ENCODE results near the gene MED25.
"Not testable (repeated sequence)": the region's sequence is repeated elsewhere in the genome, so short reads cannot be mapped to it uniquely, and the experiment has no call there.

MED25 gene

GRCh38 chr19:49814010-49814409 is 4.1 kb upstream of the MED25 start:
- no peak for DNase-seq (ENCODE audit: low read depth in 1 of 2, low spot score in 1 of 2)

- no peak for DNase-seq (ENCODE audit: low read depth in 1 of 2, low spot score in 1 of 2)
Observed at GRCh38 chr19:49816590-49816989, 1.5 kb upstream of the MED25 start.

- DNase-seq (ENCODE audit: low read depth in 1 of 2, low spot score in 1 of 2), result no peak
Observed at GRCh38 chr19:49818649-49819370, 721 bp downstream of the MED25 start.

DNA sequence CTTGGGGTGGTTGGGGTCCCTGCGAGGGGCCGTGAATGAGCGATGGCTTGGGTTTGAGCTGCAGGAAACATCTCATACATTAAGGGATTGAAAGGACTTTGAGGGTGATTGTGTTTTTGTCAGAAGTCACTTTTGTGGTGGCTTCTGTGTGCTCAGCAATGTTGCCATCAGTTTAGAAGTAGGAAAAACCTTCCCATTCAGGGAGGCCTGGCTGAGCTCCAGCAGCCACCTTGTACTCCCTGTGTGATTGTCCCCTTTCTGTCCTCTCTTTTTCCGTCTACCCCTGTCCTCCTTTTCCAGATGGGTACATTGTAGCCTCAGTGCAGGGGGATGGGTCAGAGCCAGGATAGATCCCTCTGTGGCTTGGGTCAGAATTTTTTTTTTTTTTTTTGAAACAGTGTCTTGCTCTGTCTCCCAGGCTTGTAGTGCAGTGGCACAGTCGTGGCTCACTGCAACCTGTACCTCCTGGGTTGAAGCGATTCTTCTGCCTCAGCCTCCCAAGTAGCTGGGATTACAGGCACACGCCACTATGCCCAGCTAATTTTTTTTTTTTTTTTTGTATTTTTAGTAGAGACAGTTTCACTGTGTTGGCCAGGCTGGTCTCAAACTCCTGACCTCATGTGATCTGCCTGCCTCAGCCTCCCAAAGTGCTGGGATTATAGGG is 1.5 kb downstream of the MED25 start:
- DNase-seq (ENCODE audit: low read depth in 1 of 2, low spot score in 1 of 2), result not testable (repeated sequence)

DNA sequence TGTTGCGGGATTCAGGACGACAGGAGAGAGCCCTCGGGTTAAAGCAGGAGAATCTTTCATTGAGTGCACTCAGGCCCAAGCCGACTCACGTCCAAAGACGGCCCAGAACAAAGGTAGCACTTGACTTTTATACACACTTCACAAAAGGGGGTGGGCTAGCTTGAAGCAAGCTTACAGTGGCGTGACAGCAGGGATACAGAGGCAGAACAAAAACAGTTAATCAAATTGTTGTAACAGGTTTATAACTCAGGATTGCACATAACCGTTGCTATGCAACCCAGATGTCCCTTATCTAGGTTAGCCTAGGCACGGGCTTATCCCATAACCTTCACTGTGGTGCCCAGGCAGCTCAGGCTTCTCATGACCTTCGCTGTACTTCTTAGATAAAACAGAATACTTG is 2.0 kb downstream of the MED25 start:
- no peak for DNase-seq (ENCODE audit: low read depth in 1 of 2, low spot score in 1 of 2)

GRCh38 chr19:49823472-49823871 is 5.4 kb downstream of the MED25 start:
- no peak for DNase-seq (ENCODE audit: low read depth in 1 of 2, low spot score in 1 of 2)

GRCh38 chr19:49824662-49825061 is 6.6 kb downstream of the MED25 start:
- no peak for DNase-seq (ENCODE audit: low read depth in 1 of 2, low spot score in 1 of 2)

- no peak for DNase-seq (ENCODE audit: low read depth in 1 of 2, low spot score in 1 of 2)
Observed at GRCh38 chr19:49827034-49827433, 8.9 kb downstream of the MED25 start.

DNA sequence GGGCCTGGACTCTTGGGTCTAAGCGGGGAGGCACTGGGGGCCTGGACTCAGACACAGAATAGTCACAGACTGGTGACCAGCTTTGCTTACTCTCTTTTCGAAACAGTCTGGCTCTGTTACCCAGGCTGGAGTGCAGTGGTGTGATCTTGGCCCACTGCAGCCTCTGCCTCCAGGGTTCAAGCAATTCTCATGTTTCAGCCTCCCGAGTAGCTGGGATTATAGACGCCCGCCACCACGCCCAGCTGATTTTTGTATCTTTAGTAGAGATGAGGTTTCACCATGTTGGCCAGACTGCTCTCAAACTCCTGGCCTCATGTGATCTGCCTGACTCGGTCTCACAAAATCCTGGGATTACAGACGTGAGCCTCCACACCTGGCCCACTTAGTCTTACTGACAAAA is 11.1 kb downstream of the MED25 start:
- DNase-seq (ENCODE audit: low read depth in 1 of 2, low spot score in 1 of 2), result no peak

DNA sequence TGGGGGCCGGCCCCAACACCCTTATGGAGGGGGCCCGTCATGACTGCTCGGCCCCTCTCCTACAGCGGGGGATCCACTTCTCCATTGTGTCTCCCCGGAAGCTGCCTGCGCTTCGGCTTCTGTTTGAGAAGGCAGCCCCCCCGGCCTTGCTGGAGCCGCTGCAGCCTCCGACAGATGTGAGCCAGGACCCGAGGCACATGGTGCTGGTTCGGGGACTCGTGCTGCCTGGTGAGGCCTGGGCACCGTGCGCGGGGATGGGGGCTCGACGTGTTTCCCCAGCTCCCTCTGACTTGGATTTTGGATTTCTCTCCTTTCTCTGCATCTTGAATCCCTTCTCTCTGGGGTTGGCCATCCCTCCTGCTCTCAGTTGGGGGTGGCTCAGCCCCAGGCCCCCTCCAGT is 11.6 kb downstream of the MED25 start:
- DNase-seq (ENCODE audit: low read depth in 1 of 2, low spot score in 1 of 2), result no peak

DNA sequence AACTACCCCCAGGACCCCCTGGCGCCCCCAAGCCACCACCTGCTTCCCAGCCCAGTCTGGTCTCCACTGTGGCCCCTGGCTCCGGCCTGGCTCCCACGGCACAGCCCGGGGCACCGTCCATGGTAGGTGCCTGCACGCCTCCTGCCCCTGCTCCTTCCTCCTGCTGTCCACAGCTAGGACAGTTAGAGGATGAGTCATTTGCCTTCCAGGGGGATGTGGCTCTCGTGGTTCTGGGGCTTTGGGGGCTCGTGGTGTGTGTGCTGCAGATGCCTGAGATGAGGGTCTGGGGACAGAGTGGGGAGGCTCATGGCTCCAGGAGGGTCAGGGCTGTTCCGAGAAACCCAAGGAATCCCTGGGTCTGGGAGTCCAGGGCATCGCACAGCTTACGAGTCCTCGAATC is 12.7 kb downstream of the MED25 start:
- no peak for DNase-seq (ENCODE audit: low read depth in 1 of 2, low spot score in 1 of 2)

DNA sequence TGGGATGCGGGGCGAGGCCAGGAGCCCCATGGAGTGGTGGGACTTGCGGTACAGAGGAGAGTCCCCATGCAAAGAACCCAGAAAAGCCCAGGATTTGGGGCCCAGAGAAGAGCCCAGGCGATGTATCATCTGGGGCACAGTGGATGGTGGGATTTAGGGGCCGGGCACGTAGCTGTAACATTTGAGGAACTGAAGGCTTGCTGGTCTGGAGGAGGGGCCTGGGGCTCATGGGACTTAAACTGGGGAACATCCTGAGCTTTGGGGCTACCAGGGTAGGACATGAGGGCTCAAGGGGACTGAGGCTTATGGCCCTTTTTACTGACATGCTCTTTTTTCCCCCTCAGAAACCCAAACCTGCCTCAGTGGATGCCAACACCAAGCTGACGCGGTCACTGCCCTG is 13.5 kb downstream of the MED25 start:
- DNase-seq (ENCODE audit: low read depth in 1 of 2, low spot score in 1 of 2), result no peak

GRCh38 chr19:49832556-49832955 is 14.5 kb downstream of the MED25 start:
- DNase-seq (ENCODE audit: low read depth in 1 of 2, low spot score in 1 of 2), result no peak

DNA sequence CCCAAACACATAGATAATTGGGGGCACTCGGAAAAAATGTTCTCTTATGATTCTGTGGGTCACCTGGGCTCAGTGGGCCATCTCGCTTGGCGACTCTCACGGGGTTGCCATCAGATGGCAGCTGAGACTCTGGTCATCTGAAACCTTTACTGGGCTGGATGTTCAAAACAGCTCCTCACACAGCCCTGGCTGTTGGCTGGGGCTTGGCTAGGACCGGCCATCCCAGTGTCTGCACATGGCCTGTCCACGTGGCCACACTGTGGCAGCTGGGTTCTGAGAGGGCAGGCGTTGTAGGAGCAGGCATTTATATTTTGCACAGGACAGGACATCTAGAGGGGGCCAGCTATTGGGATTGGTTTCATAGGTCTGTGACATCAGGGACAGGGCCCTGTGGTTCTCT is 15.5 kb downstream of the MED25 start:
- no peak for DNase-seq (ENCODE audit: low read depth in 1 of 2, low spot score in 1 of 2)

GRCh38 chr19:49835562-49835961 is 17.5 kb downstream of the MED25 start:
- no peak for DNase-seq (ENCODE audit: low read depth in 1 of 2, low spot score in 1 of 2)

DNA sequence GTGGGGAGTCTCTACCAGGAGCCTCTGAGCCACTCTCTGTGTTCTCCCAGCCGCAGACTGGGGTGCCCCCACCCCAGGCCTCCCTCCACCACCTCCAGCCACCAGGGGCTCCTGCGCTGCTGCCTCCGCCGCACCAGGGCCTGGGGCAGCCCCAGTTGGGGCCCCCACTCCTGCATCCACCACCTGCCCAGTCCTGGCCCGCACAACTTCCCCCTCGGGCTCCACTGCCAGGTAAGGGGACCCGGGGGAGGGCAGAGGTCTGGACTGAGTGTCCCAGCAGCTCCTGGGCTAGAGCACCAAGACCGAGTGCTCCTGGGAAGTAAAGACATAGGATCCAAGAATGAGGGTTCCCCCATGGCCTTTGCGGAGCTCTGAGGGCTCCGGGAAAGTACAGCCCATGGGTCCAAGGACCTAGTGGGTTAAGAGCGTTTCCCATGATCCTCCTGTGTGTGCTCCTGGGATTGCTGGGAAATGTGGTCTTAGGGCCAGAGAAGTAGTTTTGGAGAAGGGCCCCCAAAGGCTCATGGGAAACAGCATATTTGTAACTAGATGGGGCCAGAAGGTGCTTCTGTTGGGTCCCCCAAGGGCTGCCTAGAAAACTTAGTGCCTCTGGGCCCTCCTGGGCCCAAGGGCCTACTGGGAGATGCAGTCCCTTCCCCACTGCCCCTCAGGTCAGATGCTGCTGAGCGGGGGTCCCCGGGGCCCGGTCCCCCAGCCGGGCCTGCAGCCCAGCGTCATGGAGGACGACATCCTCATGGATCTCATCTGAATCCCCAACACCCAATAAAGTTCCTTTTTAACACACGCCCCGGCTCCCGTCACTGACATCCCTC is 18.3 kb downstream of the MED25 start:
- DNase-seq (ENCODE audit: low read depth in 1 of 2, low spot score in 1 of 2), result no peak

GRCh38 chr19:49837009-49837310 is 18.9 kb downstream of the MED25 start:
- no peak for DNase-seq (ENCODE audit: low read depth in 1 of 2, low spot score in 1 of 2)

DNA sequence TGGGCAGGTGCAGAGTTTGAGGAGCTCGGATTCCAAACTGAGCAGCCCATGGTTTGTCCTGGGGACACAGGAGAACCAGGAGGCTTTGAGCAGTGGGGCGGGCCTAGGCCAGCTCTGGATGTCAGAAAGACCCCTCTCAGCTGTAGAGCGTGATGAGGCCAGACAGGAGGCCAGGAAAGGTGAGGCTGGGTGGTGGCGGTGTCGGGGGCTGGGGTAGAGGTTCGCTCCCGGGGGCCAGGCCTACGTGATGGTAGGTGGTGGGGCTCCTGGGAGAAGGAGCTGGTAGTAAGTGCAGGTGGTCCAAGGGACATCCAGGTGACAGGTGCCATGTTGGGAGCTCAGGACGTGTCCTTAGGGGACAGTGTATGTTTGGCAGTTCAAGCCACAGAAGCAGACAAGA is 19.3 kb downstream of the MED25 start:
- no peak for DNase-seq (ENCODE audit: low read depth in 1 of 2, low spot score in 1 of 2)

DNA sequence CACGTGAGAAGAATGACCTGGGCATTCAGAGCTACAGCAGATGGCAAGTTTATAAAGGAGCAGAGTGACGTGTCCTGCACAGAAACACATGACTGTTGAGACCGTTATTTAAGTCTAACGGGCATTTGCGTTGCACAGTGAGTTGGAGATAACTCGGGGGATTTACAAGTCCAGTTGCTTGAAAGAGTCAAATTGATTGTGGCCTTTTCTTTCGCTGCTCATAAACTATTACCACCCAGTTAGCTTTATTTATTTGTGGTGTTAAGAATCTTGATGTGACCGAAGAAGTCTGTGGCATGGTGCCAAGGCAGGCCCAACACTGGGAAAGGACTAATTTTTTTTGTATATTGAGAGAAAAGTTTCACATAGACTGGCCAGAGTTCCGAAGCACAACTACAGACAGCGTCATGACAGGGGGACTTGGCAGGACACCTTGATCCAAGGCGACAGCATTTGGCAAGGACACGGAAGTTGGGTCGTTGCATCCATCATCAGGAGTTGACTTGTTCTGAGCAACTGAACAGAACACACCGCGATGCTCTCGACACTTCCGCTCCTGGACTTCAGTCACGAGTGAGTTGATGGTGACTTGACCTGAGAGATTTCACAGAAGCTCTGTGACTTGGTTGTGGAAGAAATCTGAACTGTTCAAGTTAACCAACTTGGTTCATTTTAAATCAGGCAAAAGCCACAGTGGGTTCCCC is 20.9 kb downstream of the MED25 start:
- no peak for DNase-seq (ENCODE audit: low read depth in 1 of 2, low spot score in 1 of 2)

DNA sequence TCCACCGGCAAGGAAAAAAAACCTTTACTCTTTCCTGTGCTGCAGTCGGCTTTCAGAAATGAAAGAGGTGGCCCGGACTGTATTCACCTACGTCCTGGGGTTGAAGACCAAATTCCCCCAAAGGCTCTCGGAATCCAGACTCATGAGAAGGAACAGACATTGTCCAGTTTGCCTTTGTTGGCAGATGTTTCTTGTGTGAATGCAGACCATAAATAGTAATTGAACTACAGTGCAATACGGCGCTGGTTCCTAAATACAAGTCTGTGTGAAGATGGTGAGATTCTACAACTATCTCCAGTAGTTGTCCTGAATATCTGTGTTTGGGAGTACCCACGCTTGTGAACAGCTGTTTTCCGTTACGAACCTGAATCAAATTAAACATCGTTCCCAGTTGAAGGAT is 21.6 kb downstream of the MED25 start:
- DNase-seq (ENCODE audit: low read depth in 1 of 2, low spot score in 1 of 2), result no peak

GRCh38 chr19:49840321-49840720 is 22.2 kb downstream of the MED25 start:
- no peak for DNase-seq (ENCODE audit: low read depth in 1 of 2, low spot score in 1 of 2)

Measured in stimulated activated CD4-positive, alpha-beta T cell treated with anti-CD3 and anti-CD28 coated beads, Interleukin-15, amount 100 ng/mL, for 1 hour (primary cell).